ENCODE measurements around the gene MPP1. TPM values are rescaled to one million over a fixed set of nuclear protein-coding genes. Genes with fewer than 3 reads are reported as not detected.
"Not testable (repeated sequence)": the region's sequence is repeated elsewhere in the genome, so short reads cannot be mapped to it uniquely, and the experiment has no call there.

The MPP1 gene
- total RNA-seq, 1 experiment from 2014 or later, result 89.3 TPM

- H3K27ac ChIP-seq (ENCODE audit: low read length), result no peak overlapping the region
- peaks cover 5% of the 10 kb centered on the region for H3K4me1 ChIP-seq (ENCODE audit: control insufficient read depth, insufficient read depth, low read length)
- no peak for DNase-seq (ENCODE audit: low read depth, low spot score)
- no peak overlapping the region for H3K4me3 ChIP-seq (ENCODE audit: low read depth in 2 of 2, low read length in 2 of 2)
- no peaks in the 10 kb centered on the region for H3K9me3 ChIP-seq (ENCODE audit: control insufficient read depth, insufficient read depth, low read depth, low read length)
- ATAC-seq, result no peak
- BruUV-seq (replicated peaks), result no TSS peak
- in situ Hi-C loops (cut with HindIII; ENCODE audit: low pct_unique_long_range_greater_than_20kb, low sequenced_read_pairs), result no loop called here
- H3K36me3 ChIP-seq (ENCODE audit: control insufficient read depth, insufficient read depth, low read length), result no peaks in the 10 kb centered on the region
- TF ChIP-seq POLR2AphosphoS5 (IDR thresholded peaks at IDR 0.05; ENCODE audit: low read depth, low read length) (no peak), TCF7L2 (IDR thresholded peaks at IDR 0.05; ENCODE audit: low read depth, low read length) (no peak), REST (IDR thresholded peaks at IDR 0.05; ENCODE audit: insufficient read depth in 1 of 2, low read depth in 2 of 2, low read length in 1 of 2) (no peak), SIN3A (IDR thresholded peaks at IDR 0.05; ENCODE audit: borderline replicate concordance, insufficient read depth, low read depth, low read length) (no peak), CTCF (IDR thresholded peaks at IDR 0.05) (no peak)
- no peaks in the 10 kb centered on the region for H3K27me3 ChIP-seq (ENCODE audit: control insufficient read depth, insufficient read depth, low read length)
- CTCF ChIA-PET, result no interaction called here
- POLR2A ChIA-PET, result no interaction called here
- intact Hi-C loops (cut with micrococcal nuclease; ENCODE audit: unreplicated experiment), result no loop called here
Measured at GRCh38 chrX:154818916-154819770, 13.9 kb upstream of the MPP1 start.

- CTCF ChIA-PET; POLR2A ChIA-PET; H3K36me3 ChIP-seq (ENCODE audit: control insufficient read depth, insufficient read depth, low read length); BruUV-seq (replicated peaks); H3K4me1 ChIP-seq (ENCODE audit: control insufficient read depth, insufficient read depth, low read length); H3K9me3 ChIP-seq (ENCODE audit: control insufficient read depth, insufficient read depth, low read depth, low read length); H3K27me3 ChIP-seq (ENCODE audit: control insufficient read depth, insufficient read depth, low read length); in situ Hi-C loops (cut with HindIII; ENCODE audit: low pct_unique_long_range_greater_than_20kb, low sequenced_read_pairs); DNase-seq (ENCODE audit: low read depth, low spot score); H3K4me3 ChIP-seq (ENCODE audit: low read depth in 2 of 2, low read length in 2 of 2); ATAC-seq; H3K27ac ChIP-seq (ENCODE audit: low read length); intact Hi-C loops (cut with micrococcal nuclease; ENCODE audit: unreplicated experiment): not testable (repeated sequence)
Measured at GRCh38 chrX:154817048-154817618, 11.8 kb upstream of the MPP1 start.

GRCh38 chrX:154816326-154816898, 11.1 kb upstream of the MPP1 start:
- POLR2A ChIA-PET; in situ Hi-C loops (cut with HindIII; ENCODE audit: low pct_unique_long_range_greater_than_20kb, low sequenced_read_pairs); H3K36me3 ChIP-seq (ENCODE audit: control insufficient read depth, insufficient read depth, low read length); intact Hi-C loops (cut with micrococcal nuclease; ENCODE audit: unreplicated experiment); CTCF ChIA-PET; H3K4me3 ChIP-seq (ENCODE audit: low read depth in 2 of 2, low read length in 2 of 2); ATAC-seq; H3K9me3 ChIP-seq (ENCODE audit: control insufficient read depth, insufficient read depth, low read depth, low read length); H3K4me1 ChIP-seq (ENCODE audit: control insufficient read depth, insufficient read depth, low read length); H3K27ac ChIP-seq (ENCODE audit: low read length); BruUV-seq (replicated peaks); DNase-seq (ENCODE audit: low read depth, low spot score); H3K27me3 ChIP-seq (ENCODE audit: control insufficient read depth, insufficient read depth, low read length): not testable (repeated sequence)
